ENCODE data around the gene TMEM53.

- TF ChIP-seq CTCF (IDR thresholded peaks at IDR 0.05; ENCODE audit: low read length) (no peak), EZH2phosphoT487 (IDR thresholded peaks at IDR 0.05; ENCODE audit: low read length) (no peak)
Measured at GRCh38 chr1:44630116-44630515, 44.2 kb downstream of the TMEM53 start.

All from MM.1S (cell line).